WI38 (cell line): ENCODE data around the gene ABCA2.

ENCODE experiments used
- H3K4me3 ChIP-seq: 2 replicates; pipeline ENCODE4 v1.5.1; 2011; ENCODE audit warnings: low read depth, mild to moderate bottlenecking, control low read depth, low read length
- TF ChIP-seq, protein P1 (sequence below): IDR thresholded peaks from 2 replicates; pipeline ENCODE4 v1.5.1; 2012; ENCODE audit warnings: low read depth, mild to moderate bottlenecking, control low read depth, low read length

Gene ABCA2

DNA sequence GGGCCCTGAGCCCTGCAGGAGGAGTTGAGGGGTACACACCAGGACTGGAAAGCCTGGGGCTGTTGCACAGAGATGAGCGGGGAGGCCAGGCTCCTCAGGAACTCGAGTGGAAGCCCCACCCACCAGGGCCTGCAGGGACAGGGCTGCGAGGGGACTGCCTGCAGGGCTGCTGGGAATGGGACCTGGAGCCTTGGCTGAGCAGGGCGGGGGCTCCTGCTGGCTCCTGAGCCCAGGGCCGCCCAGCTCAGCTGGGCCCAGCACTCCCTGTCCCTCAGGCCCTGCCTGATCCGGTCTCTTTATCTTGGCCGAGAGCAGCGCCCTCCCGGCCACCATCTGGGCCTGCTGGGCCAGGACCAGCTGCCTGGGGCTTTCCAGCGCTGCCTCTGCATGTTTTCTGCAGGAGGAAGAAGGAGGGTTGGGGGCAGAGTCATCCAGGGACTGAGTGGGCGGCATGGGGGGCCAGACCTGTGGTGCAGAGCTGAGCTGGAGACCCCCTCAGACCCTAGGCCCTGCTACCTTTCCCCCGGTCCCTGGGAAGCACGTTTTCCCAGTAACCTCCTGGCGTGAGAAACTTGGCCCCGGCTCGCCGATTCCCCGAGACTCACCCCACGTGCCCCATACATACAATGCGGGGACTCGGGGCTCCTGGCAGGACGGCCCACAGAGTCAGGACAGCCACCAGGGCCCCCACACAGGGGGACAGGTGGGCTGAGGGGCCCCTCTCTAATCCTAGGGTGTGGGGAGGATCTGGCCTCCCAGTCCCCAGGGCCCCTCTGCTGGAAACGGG is 66.6 kb downstream of the ABCA2 start:
- H3K4me3 ChIP-seq, result no peak overlapping the region
- TF ChIP-seq, protein P1, sequence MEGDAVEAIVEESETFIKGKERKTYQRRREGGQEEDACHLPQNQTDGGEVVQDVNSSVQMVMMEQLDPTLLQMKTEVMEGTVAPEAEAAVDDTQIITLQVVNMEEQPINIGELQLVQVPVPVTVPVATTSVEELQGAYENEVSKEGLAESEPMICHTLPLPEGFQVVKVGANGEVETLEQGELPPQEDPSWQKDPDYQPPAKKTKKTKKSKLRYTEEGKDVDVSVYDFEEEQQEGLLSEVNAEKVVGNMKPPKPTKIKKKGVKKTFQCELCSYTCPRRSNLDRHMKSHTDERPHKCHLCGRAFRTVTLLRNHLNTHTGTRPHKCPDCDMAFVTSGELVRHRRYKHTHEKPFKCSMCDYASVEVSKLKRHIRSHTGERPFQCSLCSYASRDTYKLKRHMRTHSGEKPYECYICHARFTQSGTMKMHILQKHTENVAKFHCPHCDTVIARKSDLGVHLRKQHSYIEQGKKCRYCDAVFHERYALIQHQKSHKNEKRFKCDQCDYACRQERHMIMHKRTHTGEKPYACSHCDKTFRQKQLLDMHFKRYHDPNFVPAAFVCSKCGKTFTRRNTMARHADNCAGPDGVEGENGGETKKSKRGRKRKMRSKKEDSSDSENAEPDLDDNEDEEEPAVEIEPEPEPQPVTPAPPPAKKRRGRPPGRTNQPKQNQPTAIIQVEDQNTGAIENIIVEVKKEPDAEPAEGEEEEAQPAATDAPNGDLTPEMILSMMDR, result no peak

DNA sequence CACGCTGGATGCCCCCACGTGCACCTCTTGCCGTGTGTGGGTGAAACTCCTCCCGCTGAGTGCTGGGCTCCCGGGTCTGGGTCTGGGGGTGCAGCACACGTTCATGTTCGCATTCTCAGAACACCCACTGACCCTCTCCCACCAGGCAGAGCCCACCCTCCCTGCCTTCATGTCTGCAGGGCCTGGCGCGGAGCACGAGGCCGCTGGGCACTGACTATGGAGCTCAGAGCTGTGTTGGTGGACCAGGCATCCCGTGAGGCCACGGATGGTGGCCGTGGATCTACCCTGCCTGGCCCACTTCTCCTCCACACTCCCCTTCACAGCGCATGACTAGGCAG is 67.1 kb downstream of the ABCA2 start:
- H3K4me3 ChIP-seq, result no peak overlapping the region

GRCh38 chr9:136960212-136960937 is 67.7 kb downstream of the ABCA2 start:
- no peak overlapping the region for H3K4me3 ChIP-seq
- TF ChIP-seq, protein P1, result no peak

More for the DNA sequence above, 67.1 kb downstream of the ABCA2 start:
- TF ChIP-seq, protein P1, result no peak

DNA sequence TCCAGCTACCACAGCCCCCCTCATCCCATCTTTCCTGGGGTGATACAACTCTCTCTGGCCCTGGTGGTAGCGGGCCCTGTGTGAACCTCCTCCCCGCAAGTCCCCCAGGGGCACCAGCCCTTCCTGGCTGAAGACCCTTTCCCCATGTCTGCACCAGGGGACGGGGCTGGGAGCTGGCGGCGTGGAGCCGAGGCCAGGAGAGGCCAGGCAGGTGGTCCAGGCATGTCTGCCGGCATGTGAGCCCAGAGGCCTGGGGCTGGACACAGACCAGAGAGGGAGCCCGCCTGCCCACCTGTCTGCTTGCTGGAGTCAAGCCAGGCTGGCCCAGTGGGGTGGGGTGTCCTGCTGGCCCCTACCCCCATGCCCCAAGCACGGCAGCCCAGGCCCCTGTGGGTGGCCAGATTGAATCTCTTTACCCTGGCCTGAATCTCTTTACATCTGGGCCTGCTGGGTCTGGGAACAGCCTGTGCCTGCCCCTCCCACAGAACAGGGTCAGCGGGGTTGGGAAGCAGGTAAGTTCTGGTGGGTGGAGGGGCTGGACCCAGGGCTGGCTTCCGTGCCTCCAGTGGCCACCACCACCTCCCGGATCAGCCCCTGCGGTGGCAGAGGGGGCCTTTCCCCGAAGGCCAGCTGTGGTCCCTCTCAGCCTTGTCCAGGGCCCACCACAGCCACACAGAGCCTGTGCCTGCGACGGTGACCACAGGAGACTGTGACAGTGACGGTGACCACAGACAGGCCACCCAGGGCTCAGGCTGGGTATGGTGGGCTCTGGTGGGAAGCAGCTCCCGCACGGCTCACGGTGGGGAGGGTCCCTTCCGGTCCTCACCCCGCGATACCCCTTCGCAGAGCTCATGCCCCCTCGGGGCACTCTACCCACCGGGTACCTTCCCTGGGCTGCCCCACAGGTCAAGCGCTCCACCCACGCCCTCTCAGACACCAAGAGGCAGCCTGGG is 68.9 kb downstream of the ABCA2 start:
- no peak overlapping the region for H3K4me3 ChIP-seq
- TF ChIP-seq, protein P1, result no peak

- no peak overlapping the region for H3K4me3 ChIP-seq
- TF ChIP-seq, protein P1, result no peak
Measured at GRCh38 chr9:136958473-136958872, 69.6 kb downstream of the ABCA2 start.

DNA sequence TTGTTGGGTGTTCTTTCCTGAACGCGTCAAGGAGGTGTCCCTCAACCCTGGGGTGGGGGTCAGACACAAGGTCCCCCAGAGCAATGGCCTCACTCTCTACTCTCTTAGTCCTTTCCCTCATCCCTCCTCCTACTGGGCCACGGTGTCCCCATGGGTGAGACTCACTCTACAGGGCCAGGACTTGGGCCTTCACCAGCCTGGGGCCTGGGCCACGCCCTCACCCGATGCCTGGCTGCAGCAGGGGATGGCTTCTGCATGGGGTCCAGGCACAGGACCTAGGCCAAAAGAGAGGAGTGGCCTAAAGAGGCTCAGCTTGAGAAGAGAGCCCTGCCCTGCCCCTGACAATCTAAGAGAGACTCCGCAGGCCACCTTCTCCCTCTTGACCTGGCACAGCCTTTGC is 70.1 kb downstream of the ABCA2 start:
- H3K4me3 ChIP-seq, result no peak overlapping the region
- TF ChIP-seq, protein P1, result no peak
